HUES64 (cell line): ENCODE measurements around the gene C9orf72.

Experiments
- H3K27ac ChIP-seq: 2 replicates; pipeline ENCODE4 v1.7.0; 2013; ENCODE audit warnings: low read depth, low read length, inconsistent platforms
- H3K27me3 ChIP-seq: 2 replicates; pipeline ENCODE4 v1.6.1; 2013; ENCODE audit warnings: mild to moderate bottlenecking, low read length; ENCODE audit not compliant: insufficient read depth
- H3K36me3 ChIP-seq: 2 replicates; pipeline ENCODE4 v1.6.1; 2013; ENCODE audit warnings: mild to moderate bottlenecking, low read length; ENCODE audit not compliant: insufficient read depth
- H3K4me1 ChIP-seq: 2 replicates; pipeline ENCODE4 v1.6.1; 2013; ENCODE audit warnings: mild to moderate bottlenecking, low read length, moderate library complexity; ENCODE audit not compliant: insufficient read depth
- H3K4me3 ChIP-seq: 2 replicates; pipeline ENCODE4 v1.5.1; 2013; ENCODE audit warnings: mild to moderate bottlenecking, low read length, moderate library complexity
- H3K9ac ChIP-seq: 2 replicates; pipeline ENCODE4 v1.6.1; 2013; ENCODE audit warnings: mild to moderate bottlenecking, low read depth, low read length
- H3K9me3 ChIP-seq: 2 replicates; pipeline ENCODE4 v1.6.1; 2013; ENCODE audit warnings: low read depth, low read length; ENCODE audit not compliant: insufficient read depth
- WGBS: fragments of 150-250, 120-280 bp; methylation state at CpG from one replicate; pipeline ENCODE4 v1.1.7; 2013; ENCODE audit warnings: missing lambda C conversion rate; 5-methylcytosine and 5-hydroxymethylcytosine counted together

C9orf72 gene

DNA sequence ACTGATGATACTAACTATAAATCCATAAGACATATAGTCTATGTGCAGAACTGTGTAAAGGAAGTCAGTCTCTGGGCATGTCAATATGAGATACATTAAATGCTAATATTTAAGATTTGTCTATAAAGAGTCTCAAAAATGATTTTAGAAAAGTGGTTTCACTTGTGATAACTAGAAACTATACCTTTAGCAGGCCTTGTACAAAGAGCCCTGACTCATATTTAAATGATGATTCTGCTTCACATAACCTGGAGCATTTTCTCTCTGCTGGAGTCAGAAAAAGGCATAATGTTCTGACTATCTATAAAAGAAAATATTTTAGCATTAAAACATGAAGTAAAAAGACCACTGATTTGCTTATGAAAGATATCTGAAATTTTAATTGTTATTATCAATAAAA is 15.0 kb downstream of the C9orf72 start:
- Histone ChIP-seq H3K9ac (no peak overlapping the region), H3K4me3 (no peak overlapping the region)

DNA sequence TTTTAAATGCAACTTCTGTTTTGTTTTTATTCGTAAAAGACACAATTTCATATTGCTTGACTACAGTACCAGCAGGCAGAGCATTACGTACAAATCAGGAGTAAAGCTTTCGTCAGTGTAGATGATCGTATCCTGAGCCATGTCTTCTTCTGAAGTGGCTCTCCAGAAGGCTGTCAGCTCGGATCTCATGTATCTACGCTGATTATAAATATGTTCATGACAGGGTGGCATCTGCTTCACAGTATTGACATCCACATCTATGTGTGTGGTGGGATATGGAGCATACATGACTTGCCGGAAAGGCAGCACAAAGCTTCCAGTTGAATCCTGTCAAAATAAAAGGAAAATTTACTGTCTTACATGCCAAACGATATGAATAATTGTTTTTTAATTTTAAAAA is 16.8 kb downstream of the C9orf72 start:
- 95% methylated on average over 8 of the region's 8 CpGs for WGBS

More for the DNA sequence above, 15.0 kb downstream of the C9orf72 start:
- Histone ChIP-seq H3K9me3 (no peaks in the 10 kb centered on the region), H3K36me3 (peaks cover 99% of the 10 kb centered on the region), H3K27me3 (no peaks in the 10 kb centered on the region), H3K27ac (no peak overlapping the region), H3K4me1 (no peaks in the 10 kb centered on the region)

DNA sequence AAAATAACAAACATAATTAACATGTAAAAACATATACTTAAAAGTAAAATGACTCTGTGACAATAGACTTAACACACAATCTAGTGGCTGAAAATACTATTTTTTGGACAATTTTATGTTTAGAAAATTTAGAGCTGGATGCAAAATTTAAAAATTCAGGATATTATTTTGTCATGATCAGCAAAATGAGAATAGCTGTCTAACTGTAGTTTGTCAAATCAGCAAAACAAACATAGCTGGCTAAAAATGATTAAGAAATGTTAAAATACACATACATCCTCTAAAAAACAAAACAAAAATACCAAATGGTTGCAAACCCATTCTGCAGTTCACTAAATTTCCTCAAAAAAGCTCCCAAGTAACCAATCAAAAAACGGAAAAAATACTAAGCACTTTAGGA is 18.6 kb downstream of the C9orf72 start:
- Histone ChIP-seq H3K36me3 (peaks cover 97% of the 10 kb centered on the region), H3K4me1 (no peaks in the 10 kb centered on the region), H3K4me3 (no peak overlapping the region), H3K9ac (no peak overlapping the region), H3K27ac (no peak overlapping the region), H3K9me3 (no peaks in the 10 kb centered on the region), H3K27me3 (no peaks in the 10 kb centered on the region)
- WGBS: 95% methylated on average over 1 of the region's 1 CpG

More for the DNA sequence above, 16.8 kb downstream of the C9orf72 start:
- H3K4me3 ChIP-seq: no peak overlapping the region
- no peaks in the 10 kb centered on the region for H3K27me3 ChIP-seq
- no peak overlapping the region for H3K9ac ChIP-seq
- no peak overlapping the region for H3K27ac ChIP-seq
- H3K9me3 ChIP-seq: no peaks in the 10 kb centered on the region
- H3K36me3 ChIP-seq: peaks cover 99% of the 10 kb centered on the region
- H3K4me1 ChIP-seq: no peaks in the 10 kb centered on the region

DNA sequence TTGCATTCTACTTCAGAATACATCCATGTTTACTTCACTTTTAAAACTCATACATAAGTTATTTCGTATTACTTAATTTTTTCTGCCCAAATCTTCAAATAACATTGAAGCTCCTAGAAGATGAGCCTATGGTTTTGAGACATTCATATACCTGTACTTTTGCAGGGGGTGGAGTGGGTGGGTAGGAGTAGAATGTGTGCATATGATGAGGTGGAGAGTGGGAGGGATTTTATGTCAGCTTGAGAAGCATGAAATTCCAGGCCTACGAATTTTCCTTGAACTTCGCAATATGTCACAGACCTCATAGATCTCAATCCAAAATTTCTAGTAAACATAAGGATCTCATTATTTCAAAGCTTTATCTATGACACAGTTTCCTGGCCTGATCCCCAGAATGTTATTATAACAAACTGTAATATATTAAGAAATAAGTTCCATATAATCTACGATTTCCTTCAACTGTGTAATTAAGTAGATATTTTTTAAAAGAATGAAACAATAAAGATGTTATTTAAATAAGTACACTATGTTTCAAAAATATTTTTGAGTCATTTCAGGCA is 24.0 kb downstream of the C9orf72 start:
- Histone ChIP-seq H3K4me3 (no peak overlapping the region), H3K9ac (no peak overlapping the region), H3K4me1 (0 out of 2 replicates have a peak, but pooled peaks cover 2% of the 10 kb centered on the region), H3K9me3 (no peaks in the 10 kb centered on the region), H3K36me3 (peaks cover 91% of the 10 kb centered on the region), H3K27ac (no peak overlapping the region), H3K27me3 (no peaks in the 10 kb centered on the region)
- WGBS: 96% methylated on average over 3 of the region's 4 CpGs

DNA sequence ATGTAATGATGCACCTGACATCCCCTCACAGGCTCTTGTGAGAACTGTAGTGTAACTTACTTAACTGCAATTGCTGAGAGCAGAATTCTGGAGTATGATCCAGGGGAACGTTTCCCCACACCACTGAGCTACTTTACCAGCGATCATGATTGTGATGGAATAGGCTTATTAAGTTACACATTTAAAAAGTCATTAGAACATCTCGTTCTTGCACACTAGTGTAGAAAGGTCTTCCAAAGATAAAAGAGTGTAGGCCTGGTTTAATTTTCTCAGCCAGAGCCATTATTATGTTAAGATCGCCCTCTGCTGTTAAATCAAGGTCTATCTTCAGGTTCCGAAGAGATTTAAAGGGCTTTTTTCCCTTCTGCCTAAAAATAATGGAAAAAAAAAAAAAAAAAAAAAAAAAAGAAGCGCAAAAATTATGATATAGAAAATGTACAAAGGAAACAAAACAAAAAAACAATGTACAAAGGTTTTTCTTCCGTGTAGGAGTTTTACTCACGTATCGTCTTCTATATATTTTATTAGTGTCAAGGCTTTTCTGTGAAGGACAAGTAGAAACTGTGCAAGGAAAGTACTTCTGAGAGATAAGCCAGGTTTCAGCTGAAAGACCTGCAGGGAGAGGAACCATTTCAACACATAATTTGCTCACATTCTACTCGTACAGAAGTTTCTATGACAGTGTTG is 25.1 kb downstream of the C9orf72 start:
- 72% methylated on average over 8 of the region's 10 CpGs for WGBS

DNA sequence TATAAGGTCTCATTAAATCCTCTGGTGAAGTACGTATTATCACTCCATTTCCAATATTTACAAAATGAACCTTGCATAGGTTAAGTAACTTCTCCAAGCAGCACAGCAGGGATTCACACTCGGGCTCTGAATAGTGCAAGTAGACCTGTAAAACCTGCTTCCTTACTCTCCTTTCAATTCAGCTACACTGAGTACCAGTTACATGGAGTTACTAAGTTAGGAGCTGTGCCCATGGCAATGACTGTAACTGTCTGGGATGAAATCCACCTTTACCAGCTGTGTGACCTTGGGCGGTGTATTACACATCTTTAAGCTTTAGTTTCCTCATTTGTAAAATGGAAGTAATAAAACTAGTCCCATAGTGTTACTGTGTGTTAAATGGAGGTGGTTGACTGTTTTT is 27.8 kb downstream of the C9orf72 start:
- WGBS: 87% methylated on average over 3 of the region's 3 CpGs
- no peak overlapping the region for H3K27ac ChIP-seq

More for the DNA sequence above, 25.1 kb downstream of the C9orf72 start:
- Histone ChIP-seq H3K27me3 (no peaks in the 10 kb centered on the region), H3K9me3 (no peaks in the 10 kb centered on the region), H3K4me3 (no peak overlapping the region), H3K27ac (no peak overlapping the region), H3K36me3 (peaks cover 89% of the 10 kb centered on the region), H3K4me1 (0 out of 2 replicates have a peak, but pooled peaks cover 2% of the 10 kb centered on the region), H3K9ac (no peak overlapping the region)

DNA sequence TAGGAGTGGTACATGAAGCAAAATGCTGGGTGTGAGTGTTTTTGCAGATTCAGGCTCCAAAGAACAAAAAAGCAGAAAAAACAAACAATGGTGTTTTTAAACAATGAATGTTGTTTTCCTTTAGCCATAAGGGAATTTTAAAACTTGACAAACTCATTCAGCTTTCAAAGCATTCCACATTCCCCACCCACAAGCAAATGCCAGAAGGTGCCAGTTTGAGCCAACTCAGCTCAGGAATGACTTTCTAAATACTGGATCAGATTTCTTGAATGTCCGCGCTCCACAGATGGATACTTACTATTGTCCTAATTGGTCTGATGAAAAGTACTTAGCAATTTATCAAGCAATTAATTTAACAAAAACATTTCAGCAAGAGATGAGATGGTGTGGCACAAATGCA is 30.8 kb downstream of the C9orf72 start:
- Histone ChIP-seq H3K27me3 (no peaks in the 10 kb centered on the region), H3K9ac (no peak overlapping the region)
- 100% methylated on average over 2 of the region's 2 CpGs for WGBS

More for the DNA sequence above, 27.8 kb downstream of the C9orf72 start:
- H3K9me3 ChIP-seq: no peaks in the 10 kb centered on the region
- H3K4me1 ChIP-seq: 0 out of 2 replicates have a peak, but pooled peaks cover 2% of the 10 kb centered on the region
- no peaks in the 10 kb centered on the region for H3K27me3 ChIP-seq
- H3K36me3 ChIP-seq: peaks cover 67% of the 10 kb centered on the region
- no peak overlapping the region for H3K9ac ChIP-seq
- no peak overlapping the region for H3K4me3 ChIP-seq

DNA sequence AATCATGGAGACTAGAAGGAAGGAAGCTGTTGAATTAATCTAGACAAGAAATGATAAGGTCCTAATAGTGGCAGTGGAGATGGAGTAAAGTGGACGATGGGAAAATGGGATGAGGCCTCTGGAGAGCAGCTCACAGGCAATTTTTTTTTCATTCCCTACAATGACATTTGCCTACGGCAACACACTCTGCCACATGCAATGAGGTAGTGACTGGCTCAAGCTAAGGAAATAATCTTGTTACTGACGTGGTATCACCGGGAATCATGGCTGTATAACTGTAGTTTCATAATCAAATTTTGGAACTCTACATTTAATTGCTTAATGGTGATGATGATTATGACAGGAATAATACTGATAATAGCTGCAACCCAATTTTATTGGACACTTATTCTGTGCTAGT is 31.5 kb downstream of the C9orf72 start:
- Histone ChIP-seq H3K9ac (no peak overlapping the region), H3K4me1 (0 out of 2 replicates have a peak, but pooled peaks cover 5% of the 10 kb centered on the region), H3K4me3 (no peak overlapping the region), H3K36me3 (peaks cover 36% of the 10 kb centered on the region), H3K27ac (no peak overlapping the region), H3K9me3 (no peaks in the 10 kb centered on the region), H3K27me3 (no peaks in the 10 kb centered on the region)
- 90% methylated on average over 4 of the region's 4 CpGs for WGBS

More for the DNA sequence above, 30.8 kb downstream of the C9orf72 start:
- Histone ChIP-seq H3K36me3 (peaks cover 44% of the 10 kb centered on the region), H3K9me3 (no peaks in the 10 kb centered on the region), H3K4me3 (no peak overlapping the region), H3K27ac (no peak overlapping the region), H3K4me1 (0 out of 2 replicates have a peak, but pooled peaks cover 2% of the 10 kb centered on the region)

DNA sequence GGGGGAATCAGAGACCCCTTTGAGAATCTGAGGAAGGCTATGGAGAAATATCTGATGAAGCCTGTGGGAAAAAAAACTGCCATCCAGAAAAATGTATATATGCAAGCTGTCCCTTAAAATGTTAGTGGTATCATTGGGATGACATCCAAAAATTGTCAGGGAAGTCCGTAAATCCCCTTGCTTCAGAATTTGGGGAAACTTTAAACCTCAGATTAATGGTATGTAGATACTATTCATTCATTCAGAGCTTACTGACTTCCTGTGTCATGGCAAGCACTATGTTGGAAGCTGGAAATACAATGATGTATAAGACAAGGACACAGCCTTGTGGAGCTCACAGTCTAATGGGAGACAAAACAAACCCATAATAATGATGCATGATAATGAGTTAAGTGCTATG is 32.8 kb downstream of the C9orf72 start:
- H3K9me3 ChIP-seq: no peaks in the 10 kb centered on the region
- no peak overlapping the region for H3K9ac ChIP-seq
- H3K27me3 ChIP-seq: no peaks in the 10 kb centered on the region
- H3K4me1 ChIP-seq: peaks cover 10% of the 10 kb centered on the region; the same call in 1 of the 2 replicates
- H3K27ac ChIP-seq: no peak overlapping the region
- H3K4me3 ChIP-seq: no peak overlapping the region
- H3K36me3 ChIP-seq: peaks cover 26% of the 10 kb centered on the region
- WGBS: 100% methylated on average over 1 of the region's 1 CpG

DNA sequence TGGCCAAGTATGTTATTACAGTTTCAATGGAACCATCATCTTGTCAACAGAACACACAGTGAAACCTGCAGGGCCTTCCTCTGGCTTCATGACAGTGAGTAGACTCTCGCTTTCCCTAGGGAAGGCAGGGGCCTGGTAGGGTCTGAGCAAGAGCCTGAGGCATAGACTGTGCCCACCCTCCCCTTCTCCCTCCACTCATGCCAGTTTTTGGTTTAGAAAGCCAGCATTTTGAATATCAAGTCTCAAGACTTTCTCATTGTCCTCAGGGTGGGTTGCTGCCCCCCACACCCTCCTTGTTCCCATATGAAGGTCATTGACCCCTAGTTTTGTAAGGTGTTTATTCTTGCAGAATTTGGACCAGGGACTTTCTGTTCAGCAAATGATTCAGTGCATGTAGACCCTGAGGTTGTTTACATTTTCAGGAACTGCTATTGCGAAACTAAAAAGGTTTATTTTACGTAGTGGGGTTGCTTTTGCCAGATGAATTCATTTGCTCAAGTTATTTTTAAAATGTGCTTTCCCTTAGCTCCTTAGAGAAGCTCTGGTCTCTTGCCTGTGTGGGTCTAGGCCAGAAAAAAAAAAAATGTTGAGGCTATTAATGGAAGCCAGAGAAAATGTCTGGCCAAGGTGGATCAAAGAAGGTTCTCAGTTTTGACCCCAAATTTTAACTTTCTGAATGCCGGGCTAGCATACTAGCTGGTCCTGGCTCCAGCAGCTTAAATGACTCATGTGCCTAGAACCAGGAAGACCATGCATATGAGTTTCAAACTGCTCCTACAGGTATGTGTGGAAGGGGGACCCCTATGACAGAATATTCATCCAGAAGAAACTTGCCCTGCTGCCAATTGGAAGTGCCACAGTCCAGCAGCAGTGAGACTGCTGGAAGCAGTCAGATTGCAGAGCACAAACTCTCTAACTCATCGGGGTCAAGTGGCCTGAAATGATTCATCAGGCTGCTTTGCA is 33.5 kb downstream of the C9orf72 start:
- WGBS: 97% methylated on average over 5 of the region's 5 CpGs
- Histone ChIP-seq H3K27ac (no peak overlapping the region), H3K36me3 (peaks cover 18% of the 10 kb centered on the region)

DNA sequence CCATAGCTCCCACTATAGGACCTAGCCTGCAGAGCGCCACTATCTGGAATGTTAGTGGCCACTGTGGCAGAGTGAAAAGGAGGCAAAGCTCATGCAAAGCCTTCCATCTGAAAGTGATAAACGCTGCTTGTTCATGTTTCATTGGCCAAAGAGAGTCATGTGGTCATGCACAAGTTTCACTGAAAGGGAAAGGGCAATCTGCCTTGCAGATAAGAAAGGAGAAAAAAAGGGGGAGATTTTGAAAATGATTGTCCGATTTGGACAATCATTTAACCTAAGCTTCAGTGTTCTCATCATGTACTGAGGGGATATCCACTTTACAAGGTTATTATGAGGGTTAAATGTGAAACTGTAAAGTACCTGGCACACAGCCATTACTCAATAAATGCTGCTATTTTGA is 34.6 kb downstream of the C9orf72 start:
- Histone ChIP-seq H3K27me3 (no peaks in the 10 kb centered on the region), H3K9ac (no peak overlapping the region), H3K27ac (no peak overlapping the region), H3K36me3 (peaks cover 9% of the 10 kb centered on the region), H3K4me1 (peaks cover 10% of the 10 kb centered on the region; the same call in 1 of the 2 replicates), H3K9me3 (no peaks in the 10 kb centered on the region), H3K4me3 (no peak overlapping the region)
- WGBS: 91% methylated on average over 3 of the region's 3 CpGs

More for the DNA sequence above, 33.5 kb downstream of the C9orf72 start:
- Histone ChIP-seq H3K27me3 (no peaks in the 10 kb centered on the region), H3K9ac (no peak overlapping the region), H3K4me3 (no peak overlapping the region), H3K4me1 (peaks cover 10% of the 10 kb centered on the region; the same call in 1 of the 2 replicates), H3K9me3 (no peaks in the 10 kb centered on the region)
